ENCODE results near the gene ANTKMT. TPM values are rescaled to one million over a fixed set of nuclear protein-coding genes. Genes with fewer than 3 reads are reported as not detected.

Gene ANTKMT
- total and polyA plus RNA-seq, 2 donors (not counting 3 experiments of a cell fraction or from before 2014, with no cell fraction given): 26.1 to 27.9 TPM

- H3K27ac ChIP-seq (ENCODE audit: insufficient read depth, low read depth, low read length): no peak overlapping the region
- H3K4me1 ChIP-seq (ENCODE audit: control insufficient read depth, extremely low read depth, insufficient read depth, low read length): peaks cover 19% of the 10 kb centered on the region
- no peaks in the 10 kb centered on the region for H3K36me3 ChIP-seq (ENCODE audit: control insufficient read depth in 2 of 2, extremely low read depth in 1 of 2, insufficient read depth in 2 of 2, low read length in 2 of 2)
- no peaks in the 10 kb centered on the region for H3K9me3 ChIP-seq (replicated peaks; ENCODE audit: control insufficient read depth, insufficient read depth, low read length)
- H3K9ac ChIP-seq (replicated peaks; ENCODE audit: extremely low read depth, insufficient read depth, low read length): no peak overlapping the region
- FAIRE-seq (no peak), DNase-seq (ENCODE audit: low read depth, low spot score) (no peak)
- no peaks in the 10 kb centered on the region for H3K9me1 ChIP-seq (replicated peaks; ENCODE audit: control insufficient read depth, extremely low read depth, insufficient read depth, low read length)
- H3K4me3 ChIP-seq (replicated peaks in 1 of 3; ENCODE audit: insufficient read depth in 1 of 3, low read depth in 1 of 3, low read length in 3 of 3): no peak overlapping the region
- H2AFZ ChIP-seq (ENCODE audit: low read depth, low read length): no peak overlapping the region
- no peaks in the 10 kb centered on the region for H3K27me3 ChIP-seq (ENCODE audit: control insufficient read depth in 2 of 2, insufficient read depth in 2 of 2, low read length in 2 of 2)
- BruUV-seq (replicated peaks): no TSS peak
- no peak overlapping the region for H3K4me2 ChIP-seq (ENCODE audit: insufficient read depth, low read length)
- CTCF ChIA-PET: interaction anchor here (1.4 to 5.7 kb wide), 3 partner anchors 11 to 62 kb away, joined by 3 to 34 read pairs (median 4); partner anchors contain the start of genes CHTF18, METRN and RPUSD1
- no peaks in the 10 kb centered on the region for H4K20me1 ChIP-seq (replicated peaks; ENCODE audit: control insufficient read depth, extremely low read depth, insufficient read depth, low read length)
- intact Hi-C loops (cut with micrococcal nuclease) (no loop called here), dilution Hi-C loops (cut with MboI; ENCODE audit: extremely low pct_ligation_motif_present, low sequenced_read_pairs) (no loop called here)
- no peaks in the 10 kb centered on the region for H3K79me2 ChIP-seq (ENCODE audit: control insufficient read depth, insufficient read depth, low read length)
- POLR2A ChIA-PET: no interaction called here
- TF ChIP-seq POLR2A (IDR thresholded peaks at IDR 0.05; ENCODE audit: low read depth, low read length) (no peak), MAX (IDR thresholded peaks at IDR 0.05; ENCODE audit: insufficient read depth, insufficient read length) (no peak), JUN (IDR thresholded peaks at IDR 0.05; ENCODE audit: borderline replicate concordance, insufficient read depth, insufficient read length, low read depth) (no peak), GATA2 (IDR thresholded peaks at IDR 0.05; ENCODE audit: insufficient read depth, insufficient read length, low read depth, low read length) (no peak), FOS (IDR thresholded peaks at IDR 0.05; ENCODE audit: borderline replicate concordance, insufficient read depth, low read length) (no peak), MYC (IDR thresholded peaks at IDR 0.05; ENCODE audit: low read depth, low read length) (no peak), EZH2 (IDR thresholded peaks at IDR 0.05; ENCODE audit: borderline replicate concordance, low read depth, low read length, severe bottlenecking) (no peak), POLR2AphosphoS5 (IDR thresholded peaks at IDR 0.05; ENCODE audit: insufficient read depth, low read depth, low read length) (no peak)
- TF ChIP-seq, protein P1, sequence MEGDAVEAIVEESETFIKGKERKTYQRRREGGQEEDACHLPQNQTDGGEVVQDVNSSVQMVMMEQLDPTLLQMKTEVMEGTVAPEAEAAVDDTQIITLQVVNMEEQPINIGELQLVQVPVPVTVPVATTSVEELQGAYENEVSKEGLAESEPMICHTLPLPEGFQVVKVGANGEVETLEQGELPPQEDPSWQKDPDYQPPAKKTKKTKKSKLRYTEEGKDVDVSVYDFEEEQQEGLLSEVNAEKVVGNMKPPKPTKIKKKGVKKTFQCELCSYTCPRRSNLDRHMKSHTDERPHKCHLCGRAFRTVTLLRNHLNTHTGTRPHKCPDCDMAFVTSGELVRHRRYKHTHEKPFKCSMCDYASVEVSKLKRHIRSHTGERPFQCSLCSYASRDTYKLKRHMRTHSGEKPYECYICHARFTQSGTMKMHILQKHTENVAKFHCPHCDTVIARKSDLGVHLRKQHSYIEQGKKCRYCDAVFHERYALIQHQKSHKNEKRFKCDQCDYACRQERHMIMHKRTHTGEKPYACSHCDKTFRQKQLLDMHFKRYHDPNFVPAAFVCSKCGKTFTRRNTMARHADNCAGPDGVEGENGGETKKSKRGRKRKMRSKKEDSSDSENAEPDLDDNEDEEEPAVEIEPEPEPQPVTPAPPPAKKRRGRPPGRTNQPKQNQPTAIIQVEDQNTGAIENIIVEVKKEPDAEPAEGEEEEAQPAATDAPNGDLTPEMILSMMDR (IDR thresholded peaks at IDR 0.05; ENCODE audit: extremely low read depth in 1 of 2, insufficient read depth in 1 of 2, low read depth in 1 of 2, low read length in 2 of 2): no peak
Measured at GRCh38 chr16:726188-726437, 5.2 kb downstream of the ANTKMT start.

All from endothelial cell of umbilical vein (primary cell).